H1 (cell line): ENCODE data around the gene CD300LG. TPM values are rescaled to one million over a fixed set of nuclear protein-coding genes. Genes with fewer than 3 reads are reported as not detected.

Source experiments
- CTCF ChIA-PET: fragments of 300-600 bp; sonication (Branson Sonifier 250); formaldehyde crosslinking; loops from one replicate; lab custom pipeline; 2021; ENCODE audit not compliant: partially characterized antibody; lab: Charles Lee
- POLR2A ChIA-PET: fragments of 300-600 bp; sonication (Branson Sonifier 250); formaldehyde crosslinking; loops from one replicate; lab custom pipeline; 2021; ENCODE audit warnings: inconsistent platforms; ENCODE audit not compliant: partially characterized antibody; lab: Charles Lee
- DNase-seq, 2 experiments: peaks; one replicate each; pipeline versions ENCODE4 v3.0.0 to v3.0.0-alpha.2; 2010 to 2022; ENCODE audit warnings: low spot score in 2 of 2, low read depth in 1 of 2, mixed read lengths in 1 of 2
- FAIRE-seq: peaks from 2 replicates; lab custom pipeline; 2011; peaks lifted over from hg19 to GRCh38; lab: Jason Lieb, UNC
- H2AFZ ChIP-seq: 2 replicates; pipeline ENCODE4 v1.8.1; 2012; ENCODE audit warnings: low read length, inconsistent platforms
- H2AK5ac ChIP-seq: 2 replicates; pipeline ENCODE4 v1.6.1; 2013; ENCODE audit warnings: low read depth, low read length
- H2BK120ac ChIP-seq: replicated peaks from 2 replicates; pipeline ENCODE3; 2013; ENCODE audit warnings: low read depth, low read length, inconsistent platforms
- H2BK12ac ChIP-seq: 2 replicates; pipeline ENCODE4 v1.6.1; 2013; ENCODE audit warnings: low read depth, low read length
- H2BK15ac ChIP-seq: 2 replicates; pipeline ENCODE4 v1.6.1; 2013; ENCODE audit warnings: low read length
- H2BK20ac ChIP-seq: 2 replicates; pipeline ENCODE4 v1.6.1; 2013; ENCODE audit warnings: low read length
- H2BK5ac ChIP-seq: 2 replicates; pipeline ENCODE4 v1.6.1; 2013; ENCODE audit warnings: low read depth, low read length
- H3K14ac ChIP-seq: 2 replicates; pipeline ENCODE4 v1.6.1; 2013; ENCODE audit warnings: inconsistent platforms; ENCODE audit not compliant: insufficient read length
- H3K18ac ChIP-seq: 2 replicates; pipeline ENCODE4 v1.6.1; 2013; ENCODE audit warnings: low read length; ENCODE audit errors: extremely low read depth
- H3K23ac ChIP-seq: 2 replicates; pipeline ENCODE4 v1.6.1; 2013; ENCODE audit warnings: inconsistent platforms; ENCODE audit not compliant: insufficient read length
- H3K23me2 ChIP-seq: 2 replicates; pipeline ENCODE4 v1.6.1; 2013; ENCODE audit warnings: low read depth, low read length
- H3K27ac ChIP-seq: 2 replicates; pipeline ENCODE4 v1.6.1; 2011; ENCODE audit warnings: low read depth, low read length, inconsistent platforms
- H3K27me3 ChIP-seq, 4 experiments: replicated peaks in 1 of 4; 1 replicate in 1 of 4; 2 replicates in 3 of 4; pipeline versions ENCODE4 v1.6.1 to v1.8.1; 2011 to 2013; ENCODE audit warnings: low read length in 3 of 4, mild to moderate bottlenecking in 3 of 4, inconsistent platforms in 2 of 4, mixed read lengths in 2 of 4, moderate library complexity in 1 of 4; ENCODE audit not compliant: control insufficient read depth in 3 of 4, insufficient read depth in 3 of 4; ENCODE audit errors: extremely low read depth in 1 of 4
- H3K36me3 ChIP-seq, 4 experiments: 2 replicates each; pipeline versions ENCODE4 v1.6.1 to v1.8.1; 2011 to 2013; ENCODE audit warnings: mild to moderate bottlenecking in 4 of 4, low read length in 3 of 4, moderate library complexity in 2 of 4, control low read depth in 1 of 4, inconsistent platforms in 1 of 4; ENCODE audit not compliant: insufficient read depth in 4 of 4, control insufficient read depth in 2 of 4
- H3K4ac ChIP-seq: replicated peaks from 2 replicates; pipeline ENCODE3; 2013; ENCODE audit warnings: low read length, low read depth, mixed read lengths, inconsistent platforms; ENCODE audit not compliant: insufficient read length
- H3K4me1 ChIP-seq, 4 experiments: replicated peaks in 1 of 4; 1 replicate in 1 of 4; 2 replicates in 3 of 4; pipeline versions ENCODE4 v1.6.1 to v1.8.1; 2011 to 2013; ENCODE audit warnings: low read length in 3 of 4, inconsistent platforms in 2 of 4, mixed read lengths in 1 of 4; ENCODE audit not compliant: insufficient read depth in 4 of 4, control insufficient read depth in 3 of 4
- H3K4me2 ChIP-seq, 2 experiments: 2 replicates each; pipeline versions ENCODE4 v1.6.1 to v1.8.1; 2011 to 2013; ENCODE audit warnings: low read depth in 2 of 2, low read length in 2 of 2, control low read depth in 1 of 2, inconsistent platforms in 1 of 2, mild to moderate bottlenecking in 1 of 2; ENCODE audit not compliant: insufficient read depth in 1 of 2
- H3K4me3 ChIP-seq, 4 experiments: fragments of 200-600, 300-600 bp in 1 of 4; sonication (generic), shearing (Covaris generic), sonication (Bioruptor Twin) in 1 of 4; 2 replicates each; pipeline versions ENCODE4 v1.5.1 to v1.8.1; 2011 to 2016; ENCODE audit warnings: low read length in 4 of 4, low read depth in 3 of 4, control low read depth in 2 of 4, inconsistent platforms in 2 of 4, mild to moderate bottlenecking in 2 of 4, mixed read lengths in 1 of 4, moderate library complexity in 1 of 4; ENCODE audit not compliant: insufficient read depth in 2 of 4; ENCODE audit errors: extremely low read depth in 1 of 4
- H3K56ac ChIP-seq: replicated peaks from 2 replicates; pipeline ENCODE3; 2013; ENCODE audit warnings: low read depth, mild to moderate bottlenecking, mixed read lengths, low read length, inconsistent platforms; ENCODE audit not compliant: insufficient read length
- H3K79me1 ChIP-seq: 2 replicates; pipeline ENCODE4 v1.6.1; 2013; ENCODE audit warnings: low read depth, low read length, control low read depth
- H3K79me2 ChIP-seq, 2 experiments: 2 replicates each; pipeline versions ENCODE4 v1.6.1 to v1.8.1; 2012 to 2013; ENCODE audit warnings: low read length in 2 of 2, mild to moderate bottlenecking in 2 of 2, inconsistent platforms in 1 of 2; ENCODE audit not compliant: insufficient read depth in 2 of 2, control insufficient read depth in 1 of 2
- H3K9ac ChIP-seq, 4 experiments: replicated peaks in 1 of 4; 1 replicate in 1 of 4; 2 replicates in 3 of 4; pipeline versions ENCODE4 v1.6.1 to v1.8.1; 2011 to 2013; ENCODE audit warnings: low read depth in 3 of 4, low read length in 3 of 4, control low read depth in 2 of 4, mild to moderate bottlenecking in 2 of 4, moderate library complexity in 2 of 4, inconsistent platforms in 1 of 4; ENCODE audit errors: extremely low read depth in 1 of 4
- H3K9me3 ChIP-seq, 2 experiments: 2 replicates each; pipeline versions ENCODE4 v1.6.1 to v1.8.1; 2012 to 2013; ENCODE audit warnings: mild to moderate bottlenecking in 2 of 2, moderate library complexity in 2 of 2, control low read depth in 1 of 2, inconsistent platforms in 1 of 2, low read depth in 1 of 2, low read length in 1 of 2, mixed read lengths in 1 of 2; ENCODE audit not compliant: insufficient read depth in 2 of 2
- H4K20me1 ChIP-seq, 2 experiments: replicated peaks in 1 of 2; 2 replicates each; pipeline versions ENCODE3 to v1.8.1; 2011 to 2013; ENCODE audit warnings: inconsistent platforms in 2 of 2, low read length in 2 of 2, mild to moderate bottlenecking in 1 of 2; ENCODE audit not compliant: insufficient read depth in 2 of 2, control insufficient read depth in 1 of 2
- H4K5ac ChIP-seq: 2 replicates; pipeline ENCODE4 v1.6.1; 2013; ENCODE audit warnings: low read length, low read depth, mixed read lengths, inconsistent platforms; ENCODE audit not compliant: insufficient read length
- H4K8ac ChIP-seq: 2 replicates; pipeline ENCODE4 v1.8.0; 2013; ENCODE audit warnings: mild to moderate bottlenecking, moderate library complexity, low read length, inconsistent platforms; ENCODE audit not compliant: insufficient read depth; ENCODE audit errors: extremely low read depth
- H4K91ac ChIP-seq: replicated peaks from 2 replicates; pipeline ENCODE3; 2013; ENCODE audit warnings: low read length, mixed read lengths, inconsistent platforms; ENCODE audit not compliant: insufficient read length
- CTCF ChIP-seq, 3 experiments: IDR thresholded peaks; 1 replicate in 2 of 3; 2 replicates in 1 of 3; pipeline versions ENCODE4 v1.5.1 to v1.6.1; 2011; ENCODE audit warnings: low read length in 3 of 3, mild to moderate bottlenecking in 3 of 3, inconsistent platforms in 2 of 3, low read depth in 1 of 3, moderate library complexity in 1 of 3; ENCODE audit not compliant: insufficient read depth in 1 of 3; ENCODE audit errors: control extremely low read depth in 1 of 3
- EP300 ChIP-seq, 2 experiments: IDR thresholded peaks; 1 replicate in 1 of 2; 2 replicates in 1 of 2; pipeline ENCODE4 v1.6.1; 2011 to 2012; ENCODE audit warnings: low read depth in 2 of 2, low read length in 2 of 2, mild to moderate bottlenecking in 2 of 2, borderline replicate concordance in 1 of 2, inconsistent platforms in 1 of 2, moderate library complexity in 1 of 2
- HDAC6 ChIP-seq: IDR thresholded peaks from one replicate; pipeline ENCODE4 v1.7.1; 2012; ENCODE audit warnings: low read depth, mild to moderate bottlenecking, inconsistent platforms, low read length, moderate library complexity
- RFX5 ChIP-seq: IDR thresholded peaks from 2 replicates; pipeline ENCODE4 v1.6.1; 2011; ENCODE audit warnings: low read depth, low read length, improper control_type of control experiment, borderline replicate concordance
- RNF2 ChIP-seq: fragments of 200-900, 300-1000 bp; sonication (generic); IDR thresholded peaks from 2 replicates; pipeline ENCODE4 v1.7.1; 2016; ENCODE audit warnings: borderline replicate concordance, low read depth, mild to moderate bottlenecking, antibody characterized with exemption, low read length; ENCODE audit not compliant: poor library complexity, severe bottlenecking; ENCODE audit errors: missing control alignments
- SUZ12 ChIP-seq: fragments of 200-600 bp; sonication (generic); IDR thresholded peaks from 2 replicates; pipeline ENCODE4 v1.6.1; 2012; ENCODE audit warnings: mild to moderate bottlenecking, inconsistent platforms, low read length, moderate library complexity, mixed read lengths
- TEAD4 ChIP-seq: IDR thresholded peaks from 2 replicates; pipeline ENCODE4 v1.6.1; 2012; ENCODE audit warnings: low read depth, low read length, inconsistent platforms, mixed read lengths
- WGBS, 2 experiments: shearing (Covaris generic) in 1 of 2; methylation state at CpG; one replicate each; pipeline versions ENCODE4 v1.1.6 to v1.1.7; 2013 to 2015; ENCODE audit warnings: low lambda C conversion rate in 2 of 2, mixed read lengths in 2 of 2, inconsistent platforms in 1 of 2, low coverage in 1 of 2, missing lambda C conversion rate in 1 of 2; ENCODE audit not compliant: insufficient replicate concordance in 2 of 2, insufficient coverage in 1 of 2, insufficient read length in 1 of 2; ENCODE audit errors: extremely low coverage in 1 of 2, missing lambda C conversion rate in 1 of 2; 5-methylcytosine and 5-hydroxymethylcytosine counted together
- polyA plus RNA-seq, 7 experiments: library from polyadenylated mRNA; depleted of rRNA in 3 of 7; stranded (reverse) in 5 of 7; unstranded in 2 of 7; fragments of >200 nt in 5 of 7; fragments of 200-250 nt in 2 of 7; gene quantifications; 1 replicate in 5 of 7; 2 replicates in 1 of 7; 4 replicates in 1 of 7; pipeline versions ENCODE4 v1.2.1 to v1.2.3, GENCODE V29; 2011 to 2013; ENCODE audit warnings: missing spikeins in 2 of 7, mixed read lengths in 2 of 7
- total RNA-seq: library from RNA; stranded (reverse); fragmentation: NEBNext Ultra II Directional; extraction: Animal tissue kit (Norgen Biotek cat#: 25700); gene quantifications from 2 replicates; pipeline ENCODE4 v1.2.1, GENCODE V29; 2021

The CD300LG gene
- total and polyA plus RNA-seq, 2 of the 8 experiments (the other 6 are each of a cell fraction or from before 2014, with no cell fraction given) = 0.06 TPM; not detected in 1

GRCh38 chr17:43846221-43846712 lies 709 bp upstream of the CD300LG start:
- H3K14ac ChIP-seq = no peak overlapping the region
- peaks cover 0 to 3% (median 0%) of the 10 kb centered on the region in 4 experiments; a peak in 2 of 7 replicates for H3K27me3 ChIP-seq
- no peak overlapping the region for H2AFZ ChIP-seq
- H3K36me3 ChIP-seq = no peaks in the 10 kb centered on the region
- H3K79me2 ChIP-seq = no peaks in the 10 kb centered on the region
- H2BK5ac ChIP-seq = no peak overlapping the region
- peak overlapping the region in 1 of 2 experiments; percentile 72; a peak in 1 of 4 replicates for H3K4me2 ChIP-seq
- no peak overlapping the region for H4K5ac ChIP-seq
- ChIA-PET POLR2A (interaction anchor here (0.5 to 1.8 kb wide), 7 partner anchors 14 to 327 kb away, joined by 3 to 6 read pairs (median 3); partner anchors contain the start of gene MPP3), CTCF (interaction anchor here (0.6 to 3.2 kb wide), 46 partner anchors 8 to 835 kb away, joined by 3 to 27 read pairs (median 5); partner anchors contain the start of genes CFAP97D1 and MPP3)
- no peak overlapping the region for H2BK15ac ChIP-seq
- H4K8ac ChIP-seq = no peak overlapping the region
- peaks cover 0 to 5% (median 1%) of the 10 kb centered on the region in 4 experiments; a peak in 2 of 7 replicates for H3K4me1 ChIP-seq
- peak overlapping the region in 1 of 4 experiments; percentile 46; a peak in 1 of 8 replicates for H3K4me3 ChIP-seq
- no peaks in the 10 kb centered on the region for H3K23me2 ChIP-seq
- DNase-seq = peak; percentile 77 to 100
- no peaks in the 10 kb centered on the region for H3K9me3 ChIP-seq
- no peak overlapping the region for H2BK12ac ChIP-seq
- H3K23ac ChIP-seq = no peak overlapping the region
- no peak overlapping the region for H3K4ac ChIP-seq
- no peak overlapping the region for H3K27ac ChIP-seq
- H2BK20ac ChIP-seq = no peak overlapping the region
- H2AK5ac ChIP-seq = no peak overlapping the region
- no peak overlapping the region for H3K56ac ChIP-seq
- H2BK120ac ChIP-seq = no peak overlapping the region
- no peak overlapping the region for H3K18ac ChIP-seq
- 12% methylated on average over 13 of the region's 13 CpGs; no CpG with 5 or more reads in 1 of the 2 experiments for WGBS, 2 experiments
- H4K91ac ChIP-seq = no peak overlapping the region
- no peaks in the 10 kb centered on the region for H4K20me1 ChIP-seq
- FAIRE-seq = peak; percentile 45
- H3K79me1 ChIP-seq = no peaks in the 10 kb centered on the region
- no peak overlapping the region for H3K9ac ChIP-seq
- no peak for TF ChIP-seq RFX5
- peak; percentile 97 to 98 (median 97) for TF ChIP-seq CTCF (IDR thresholded peaks at IDR 0.05; ENCODE audit: control extremely low read depth in 1 of 3, insufficient read depth in 1 of 3, low read depth in 1 of 3, low read length in 3 of 3)
- TF ChIP-seq TEAD4 = 0 out of 2 replicates have a peak, but pooled peaks have one; percentile 20
- TF ChIP-seq EP300 (IDR thresholded peaks at IDR 0.05; ENCODE audit: borderline replicate concordance in 1 of 2, low read depth in 2 of 2, low read length in 2 of 2) = no peak
- TF ChIP-seq SUZ12 = no peak
- no peak for TF ChIP-seq HDAC6
- TF ChIP-seq RNF2 = no peak
